Upper lobe of left lung (tissue), 4 donors: ENCODE results near the gene FHIT.

Experiments
- EP300 ChIP-seq, 4 donors: sonication (generic); formaldehyde crosslinking; IDR thresholded peaks; one replicate each; pipeline ENCODE4 v1.5.1; 2017; ENCODE audit warnings: antibody characterized with exemption in 4 of 4, control low read depth in 2 of 4
- POLR2A ChIP-seq, 4 donors: fragments of 450-650 bp; IDR thresholded peaks; one replicate each; pipeline ENCODE4 v1.5.1; 2016 to 2017; ENCODE audit warnings: antibody characterized with exemption in 4 of 4, mild to moderate bottlenecking in 2 of 4
- POLR2AphosphoS5 ChIP-seq, 2 donors: sonication (generic); formaldehyde crosslinking; IDR thresholded peaks; one replicate each; pipeline ENCODE4 v1.5.1; 2017; ENCODE audit warnings: antibody characterized with exemption in 2 of 2

- no peak for TF ChIP-seq EP300 (IDR thresholded peaks at IDR 0.05)
- no peak for TF ChIP-seq POLR2A (IDR thresholded peaks at IDR 0.05)
- TF ChIP-seq POLR2AphosphoS5 (IDR thresholded peaks at IDR 0.05) = no peak
Observed at GRCh38 chr3:61074783-61075182, 176.5 kb downstream of the FHIT start.
